Activated CD4-positive, alpha-beta T cell treated with anti-CD3 and anti-CD28 coated beads, Interleukin-2, amount 10 ng/mL, durations not matched to agents 24 days and 14 days (primary cell): ENCODE results near the gene COL1A1. TPM values are rescaled to one million over a fixed set of nuclear protein-coding genes. Genes with fewer than 3 reads are reported as not detected.

Experiments
- DNase-seq: peaks from one replicate; pipeline ENCODE4 v3.0.0; 2022
- H3K27ac Mint-ChIP-seq: one replicate; pipeline ENCODE4 v1.8.0; 2022; ENCODE audit warnings: mild to moderate bottlenecking, mixed read lengths
- H3K27me3 Mint-ChIP-seq: one replicate; pipeline ENCODE4 v1.8.0; 2022; ENCODE audit warnings: mixed read lengths
- H3K36me3 Mint-ChIP-seq: one replicate; pipeline ENCODE4 v1.8.0; 2022; ENCODE audit warnings: low read depth, mild to moderate bottlenecking, mixed read lengths
- H3K4me1 Mint-ChIP-seq: one replicate; pipeline ENCODE4 v1.8.0; 2021; ENCODE audit warnings: mixed read lengths
- H3K4me3 Mint-ChIP-seq: one replicate; pipeline ENCODE4 v1.8.0; 2022; ENCODE audit warnings: mild to moderate bottlenecking, moderate library complexity, mixed read lengths
- H3K9me3 Mint-ChIP-seq: one replicate; pipeline ENCODE4 v1.8.0; 2021; ENCODE audit warnings: mixed read lengths
- intact Hi-C: fragments of 100-400 bp; cut with micrococcal nuclease; formaldehyde crosslinking; loops from one replicate; pipeline ENCODE4 v1.15.1; 2023
- total RNA-seq: library from RNA; stranded (reverse); gene quantifications from 2 replicates; pipeline ENCODE4 v1.2.3, GENCODE V29; 2022

The COL1A1 gene
- total RNA-seq, 1 donor from 2014 or later, result 2.0 TPM

DNA sequence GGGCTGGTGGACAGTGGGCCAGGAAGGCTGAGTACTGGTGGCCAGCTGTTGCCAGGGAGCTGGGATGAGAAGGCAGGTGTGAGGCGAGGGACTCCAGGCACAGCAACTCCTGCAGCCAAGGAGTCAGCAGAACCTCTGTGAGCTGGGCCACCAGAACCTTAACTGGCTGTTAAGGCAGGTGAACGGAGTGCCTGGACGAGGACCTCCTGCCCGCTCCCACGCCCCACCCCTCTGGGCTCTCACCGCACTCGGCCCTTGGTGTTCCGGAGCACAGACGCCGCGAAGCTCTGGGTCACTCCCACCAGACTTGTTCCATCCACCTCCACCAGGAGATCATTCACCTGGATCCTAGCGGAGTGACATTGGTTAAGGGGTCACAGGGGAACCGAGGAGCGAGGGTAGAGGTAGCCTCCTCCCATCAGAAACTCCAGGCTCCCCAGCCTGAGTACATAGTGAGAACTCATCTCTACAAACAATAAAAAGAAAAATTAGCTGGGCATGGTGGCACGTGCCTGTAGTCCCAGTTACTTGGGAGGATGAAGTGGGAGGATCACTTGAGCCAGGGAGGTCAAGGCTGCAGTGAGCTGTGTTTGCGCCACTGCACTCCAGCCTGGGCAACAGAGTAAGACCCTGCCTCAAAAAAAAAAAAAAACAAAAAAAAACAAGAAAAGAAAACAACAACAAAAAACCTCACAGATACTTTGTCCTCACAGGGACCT lies 60.2 kb downstream of the COL1A1 start:
- peak overlapping the region; percentile 74 for H3K4me3 Mint-ChIP-seq
- H3K9me3 Mint-ChIP-seq, result no peaks in the 10 kb centered on the region
- DNase-seq, result no peak
- peak overlapping the region; percentile 77 for H3K27ac Mint-ChIP-seq
- peaks cover 72% of the 10 kb centered on the region for H3K4me1 Mint-ChIP-seq
- no peaks in the 10 kb centered on the region for H3K27me3 Mint-ChIP-seq
- peaks cover 84% of the 10 kb centered on the region for H3K36me3 Mint-ChIP-seq
- intact Hi-C loops, result loop anchor here (2.0 to 5.0 kb wide), 2 partner anchors 24 to 36 kb away; no protein-coding TSS in a partner anchor

DNA sequence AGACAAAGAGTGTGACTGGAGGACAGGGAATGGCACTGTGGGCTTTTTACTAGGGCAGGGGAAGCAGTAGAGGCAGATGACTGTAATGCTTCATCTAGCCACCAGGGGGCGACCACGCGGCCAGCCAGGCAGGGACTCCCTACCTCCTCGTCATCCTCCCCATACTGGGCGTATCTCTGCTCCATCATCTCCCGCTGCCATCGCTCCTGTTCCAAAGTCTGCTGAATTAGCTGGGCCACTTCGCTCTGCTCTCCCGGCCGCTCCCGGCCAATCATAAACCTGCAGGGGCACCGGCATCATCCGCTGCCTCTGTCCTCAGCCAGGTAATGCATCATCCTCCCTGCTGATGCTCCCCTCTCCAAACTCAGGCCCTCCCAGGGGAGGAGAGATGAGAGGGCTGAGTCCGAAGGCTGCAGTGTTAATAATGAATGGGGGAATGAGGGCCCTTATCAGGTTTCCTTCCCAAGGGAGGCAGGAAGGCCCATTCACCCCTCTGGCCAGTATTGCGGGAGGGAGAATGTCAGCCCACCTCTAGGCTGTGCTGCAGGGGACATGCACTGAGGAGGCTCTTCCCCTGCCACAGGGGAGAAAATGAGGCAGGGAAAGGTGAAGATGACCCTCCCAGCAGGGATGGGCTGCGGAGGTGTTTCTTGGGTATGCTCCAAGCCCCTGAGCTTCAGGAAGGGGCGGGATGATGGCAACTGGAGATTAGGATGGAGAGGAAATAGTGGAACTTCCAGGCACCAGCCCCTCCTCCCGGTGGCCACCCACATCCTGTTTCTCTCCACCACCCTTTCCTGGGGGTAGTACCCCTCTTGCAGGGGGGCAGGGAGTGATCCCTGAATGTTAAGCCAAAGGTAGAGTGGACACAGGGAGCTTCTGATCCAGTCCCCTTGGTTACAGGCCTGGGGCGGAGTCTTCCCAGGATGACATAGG lies 61.2 kb downstream of the COL1A1 start:
- H3K27me3 Mint-ChIP-seq, result no peaks in the 10 kb centered on the region
- peak overlapping the region; percentile 74 for H3K4me3 Mint-ChIP-seq
- DNase-seq, result peak; percentile 95
- peaks cover 83% of the 10 kb centered on the region for H3K36me3 Mint-ChIP-seq
- H3K4me1 Mint-ChIP-seq, result peaks cover 63% of the 10 kb centered on the region
- no peaks in the 10 kb centered on the region for H3K9me3 Mint-ChIP-seq
- peak overlapping the region; percentile 77 for H3K27ac Mint-ChIP-seq
- intact Hi-C loops, result loop anchor here (1.0 to 5.0 kb wide), 4 partner anchors 11 to 37 kb away; no protein-coding TSS in a partner anchor

DNA sequence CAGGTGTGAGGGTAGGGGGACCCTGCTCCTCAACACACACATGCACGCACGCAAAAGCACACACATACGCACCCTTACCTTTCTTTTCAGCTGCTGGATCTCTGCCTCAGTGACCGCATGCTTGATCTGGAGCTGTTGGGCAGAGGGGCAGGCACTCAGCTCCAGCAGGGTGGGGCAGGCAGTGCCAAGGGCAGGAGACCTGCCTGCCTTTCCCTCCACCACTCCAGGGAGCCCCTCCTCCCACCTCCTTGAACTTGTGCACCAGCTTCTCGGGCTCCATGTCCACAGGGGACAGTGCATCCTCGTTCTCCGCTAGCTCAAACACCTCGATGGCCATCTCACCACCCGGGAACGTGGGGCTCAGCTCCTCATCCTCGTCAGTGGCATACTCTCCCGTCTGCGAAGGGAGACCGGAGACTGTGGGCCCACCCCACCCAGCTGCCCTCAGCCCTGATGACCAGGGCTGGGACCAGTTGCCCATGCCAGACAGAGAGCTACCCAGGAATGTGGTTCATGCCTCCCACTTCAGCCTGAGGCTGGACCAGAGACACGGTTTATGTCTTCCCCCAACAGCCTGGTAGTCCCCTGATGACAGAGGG lies 62.1 kb downstream of the COL1A1 start:
- H3K27me3 Mint-ChIP-seq, result no peaks in the 10 kb centered on the region

GRCh38 chr17:50137042-50137441 lies 64.4 kb downstream of the COL1A1 start:
- Mint-ChIP-seq H3K27me3 (no peaks in the 10 kb centered on the region), H3K27ac (peak overlapping the region; percentile 40), H3K4me1 (peaks cover 42% of the 10 kb centered on the region), H3K36me3 (peaks cover 75% of the 10 kb centered on the region), H3K4me3 (no peak overlapping the region), H3K9me3 (no peaks in the 10 kb centered on the region)
- intact Hi-C loops, result no loop called here
- no peak for DNase-seq

More for the DNA sequence above, 62.1 kb downstream of the COL1A1 start:
- Mint-ChIP-seq H3K4me1 (peaks cover 55% of the 10 kb centered on the region), H3K9me3 (no peaks in the 10 kb centered on the region), H3K4me3 (no peak overlapping the region), H3K36me3 (peaks cover 78% of the 10 kb centered on the region), H3K27ac (no peak overlapping the region)
- intact Hi-C loops, result no loop called here
- DNase-seq, result no peak

DNA sequence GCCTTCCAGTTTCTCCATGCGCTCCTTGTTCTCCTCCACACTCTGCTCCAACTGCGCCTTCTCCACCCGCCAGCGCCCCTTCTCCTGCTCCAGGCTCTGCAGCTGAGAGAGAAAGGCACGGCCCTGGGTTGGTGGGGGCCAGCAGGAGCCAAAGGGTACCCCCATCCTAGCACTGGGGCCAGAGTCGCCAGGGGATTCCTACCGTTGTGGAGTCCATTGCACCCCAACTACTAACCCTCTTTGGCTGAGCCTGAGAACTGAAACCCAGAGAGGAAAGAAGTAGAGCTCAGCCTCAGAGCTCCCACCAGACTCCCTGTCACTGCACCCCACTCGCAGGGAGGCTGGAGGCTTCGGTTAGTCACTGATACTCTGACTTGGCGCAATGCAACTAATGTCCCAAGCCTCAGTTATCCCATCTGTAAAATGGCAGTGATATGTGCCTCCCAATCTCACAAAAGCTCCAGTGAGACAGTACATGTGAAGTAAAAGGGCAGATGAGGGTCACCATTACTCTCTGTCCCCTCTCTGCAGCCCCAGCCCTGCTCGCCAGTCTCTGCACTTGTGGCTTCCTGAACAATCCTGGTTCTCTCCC lies 65.2 kb downstream of the COL1A1 start:
- Mint-ChIP-seq H3K9me3 (no peaks in the 10 kb centered on the region), H3K27ac (no peak overlapping the region), H3K27me3 (no peaks in the 10 kb centered on the region), H3K36me3 (peaks cover 74% of the 10 kb centered on the region), H3K4me3 (no peak overlapping the region), H3K4me1 (peaks cover 41% of the 10 kb centered on the region)
- intact Hi-C loops, result no loop called here
- no peak for DNase-seq

DNA sequence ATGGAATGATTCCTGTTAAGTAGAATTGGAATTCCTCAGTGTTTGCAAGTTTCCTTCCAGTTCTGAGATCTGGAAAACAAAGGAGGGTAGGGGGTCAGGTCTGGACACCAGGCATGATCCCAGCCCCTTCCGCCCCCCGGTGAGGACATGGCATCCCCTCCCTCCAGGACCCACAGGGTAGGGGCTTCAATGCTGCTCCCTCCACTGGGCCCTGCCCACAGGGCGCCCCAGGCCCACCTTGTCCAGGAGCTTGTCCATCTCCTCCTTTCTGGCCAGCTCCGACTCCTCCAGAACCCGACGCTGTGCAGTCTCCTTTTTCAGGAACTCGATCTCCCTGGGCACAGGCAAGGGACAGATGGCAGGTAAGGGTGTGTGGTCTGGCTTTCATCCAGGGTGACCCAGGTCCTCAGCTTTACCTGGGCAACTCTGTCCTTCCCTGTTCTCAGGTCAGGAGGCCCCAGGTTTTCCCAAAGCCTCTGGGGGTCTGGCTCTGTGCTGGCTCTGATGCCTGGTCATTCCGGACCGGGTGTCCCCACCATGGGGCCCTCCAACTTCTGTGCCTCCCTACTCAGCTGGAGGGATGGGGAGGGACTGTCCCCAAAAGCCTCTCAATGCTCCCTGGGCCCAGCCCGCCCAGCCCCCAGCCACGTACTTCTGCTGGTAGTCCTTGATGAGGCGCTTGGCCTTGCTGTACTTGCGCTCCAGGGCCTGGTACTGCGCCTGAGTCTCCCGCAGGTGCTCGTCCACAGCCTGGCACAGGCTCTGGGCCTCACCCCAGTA lies 65.9 kb downstream of the COL1A1 start:
- Mint-ChIP-seq H3K27ac (no peak overlapping the region), H3K27me3 (peaks cover 4% of the 10 kb centered on the region), H3K9me3 (no peaks in the 10 kb centered on the region), H3K36me3 (peaks cover 72% of the 10 kb centered on the region), H3K4me1 (peaks cover 41% of the 10 kb centered on the region), H3K4me3 (no peak overlapping the region)
- intact Hi-C loops, result no loop called here
- DNase-seq, result no peak

GRCh38 chr17:50134206-50135110 lies 67.0 kb downstream of the COL1A1 start:
- H3K4me3 Mint-ChIP-seq, result no peak overlapping the region
- intact Hi-C loops, result no loop called here

GRCh38 chr17:50133769-50134099 lies 67.7 kb downstream of the COL1A1 start:
- Mint-ChIP-seq H3K27me3 (peaks cover 9% of the 10 kb centered on the region), H3K4me3 (no peak overlapping the region), H3K27ac (no peak overlapping the region), H3K36me3 (peaks cover 56% of the 10 kb centered on the region), H3K9me3 (no peaks in the 10 kb centered on the region), H3K4me1 (peaks cover 32% of the 10 kb centered on the region)
- no peak for DNase-seq
- intact Hi-C loops, result loop anchor here (2.0 kb wide), 1 partner anchor 39 kb away; the partner anchor contains the start of gene PDK2

More at GRCh38 chr17:50134206-50135110, 67.0 kb downstream of the COL1A1 start:
- Mint-ChIP-seq H3K27ac (no peak overlapping the region), H3K27me3 (peaks cover 6% of the 10 kb centered on the region), H3K36me3 (peaks cover 61% of the 10 kb centered on the region), H3K9me3 (no peaks in the 10 kb centered on the region), H3K4me1 (peaks cover 32% of the 10 kb centered on the region)
- DNase-seq, result no peak

Other genes with a start within 250 kb of the COL1A1 start
- gene DLX4, start 232.4 kb downstream of the COL1A1 start, total RNA-seq, result 0.21 TPM in 1 of 2 replicates, not detected in the other
- gene DLX3, start 206.4 kb downstream of the COL1A1 start, total RNA-seq, result 0.12 TPM in 1 of 2 replicates, not detected in the other
- gene ITGA3, start 145.5 kb downstream of the COL1A1 start, total RNA-seq, result 14.5 and 15.0 TPM in 2 replicates
- 10.9 and 11.8 TPM in 2 replicates for gene PDK2, start 106.3 kb downstream of the COL1A1 start, total RNA-seq
- gene SAMD14, start 71.5 kb downstream of the COL1A1 start, total RNA-seq, result 1.0 and 1.2 TPM in 2 replicates
- 90.1 and 91.3 TPM in 2 replicates for gene PPP1R9B, start 51.0 kb downstream of the COL1A1 start, total RNA-seq
- 0.30 TPM in 1 of 2 replicates, not detected in the other for gene SGCA, start 35.6 kb downstream of the COL1A1 start, total RNA-seq
- gene TMEM92, start 72.8 kb upstream of the COL1A1 start, total RNA-seq, result 0.44 and 0.47 TPM in 2 replicates
- gene XYLT2, start 144.5 kb upstream of the COL1A1 start, total RNA-seq, result 65.3 and 66.5 TPM in 2 replicates
- gene MRPL27, start 171.6 kb upstream of the COL1A1 start, total RNA-seq, result 80.5 and 83.3 TPM in 2 replicates
- gene EME1, start 171.6 kb upstream of the COL1A1 start, total RNA-seq, result 30.7 and 35.4 TPM in 2 replicates
- gene LRRC59, start 195.9 kb upstream of the COL1A1 start, total RNA-seq, result 113 and 117 TPM in 2 replicates
- gene ACSF2, start 224.6 kb upstream of the COL1A1 start, total RNA-seq, result 13.6 and 16.5 TPM in 2 replicates